Activated T-cell treated with anti-CD3 and anti-CD28 coated beads, Interleukin-2, amount 50 U/mL, for 48 hours (primary cell): ENCODE measurements around the gene ZBTB8A.
"Not testable (repeated sequence)": the region's sequence is repeated elsewhere in the genome, so short reads cannot be mapped to it uniquely, and the experiment has no call there.

Experiments used
- DNase-seq, 2 experiments: peaks; one replicate each; pipeline ENCODE4 v3.0.0-alpha.2; 2020

ZBTB8A gene

DNA sequence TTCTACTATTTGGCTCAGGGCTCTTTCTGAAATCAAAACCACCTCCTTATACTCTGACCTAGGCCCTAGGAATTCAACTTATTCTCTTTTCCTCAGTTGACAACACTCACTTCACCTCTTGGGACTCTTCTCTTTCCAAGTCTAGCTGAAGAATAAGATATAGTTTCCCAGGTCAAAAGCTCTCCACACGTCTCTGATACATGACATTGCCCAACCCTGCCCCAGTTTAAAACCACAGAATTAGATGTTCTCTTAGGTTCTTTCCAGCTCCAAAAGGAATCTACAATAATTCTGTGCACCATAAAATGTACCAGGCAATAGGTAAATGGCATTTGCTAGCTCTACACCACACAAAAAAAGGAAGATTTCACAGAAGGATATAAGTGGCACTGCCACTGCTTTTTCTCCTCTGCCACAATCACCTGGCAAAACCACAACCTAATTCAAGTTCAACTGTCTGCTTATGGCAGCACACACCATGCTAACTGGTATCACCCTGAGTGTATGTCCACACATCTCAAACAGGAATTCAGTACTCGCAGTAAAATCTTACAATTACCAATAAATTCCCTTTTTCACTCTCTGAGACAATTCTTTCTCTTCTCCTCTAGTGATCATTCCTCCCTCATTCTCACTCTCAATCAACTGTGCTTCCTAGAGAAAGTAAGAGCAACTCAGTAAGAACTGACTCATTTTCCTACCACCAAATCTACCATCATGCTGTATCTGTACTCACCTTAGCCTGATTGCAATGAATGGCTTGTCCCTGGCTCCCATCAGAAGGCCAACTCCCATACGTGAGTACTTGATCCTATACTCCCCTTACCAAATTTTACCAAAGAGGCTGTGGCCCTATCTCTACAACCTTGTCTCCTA is 83.8 kb downstream of the ZBTB8A start:
- DNase-seq = peak; percentile 39 to 44

- peak; percentile 49 to 62 for DNase-seq
Measured at GRCh38 chr1:32623775-32624174, 84.5 kb downstream of the ZBTB8A start.

GRCh38 chr1:32626176-32626575 is 86.9 kb downstream of the ZBTB8A start:
- no peak for DNase-seq

GRCh38 chr1:32627596-32628162 is 88.5 kb downstream of the ZBTB8A start:
- no peak for DNase-seq

GRCh38 chr1:32630173-32630572 is 90.9 kb downstream of the ZBTB8A start:
- DNase-seq = not testable (repeated sequence)

- no peak for DNase-seq
Measured at GRCh38 chr1:32632829-32633228, 93.6 kb downstream of the ZBTB8A start.

- no peak for DNase-seq
Measured at GRCh38 chr1:32635508-32636277, 96.5 kb downstream of the ZBTB8A start.

- DNase-seq = no peak
Measured at GRCh38 chr1:32636914-32637645, 97.9 kb downstream of the ZBTB8A start.

DNA sequence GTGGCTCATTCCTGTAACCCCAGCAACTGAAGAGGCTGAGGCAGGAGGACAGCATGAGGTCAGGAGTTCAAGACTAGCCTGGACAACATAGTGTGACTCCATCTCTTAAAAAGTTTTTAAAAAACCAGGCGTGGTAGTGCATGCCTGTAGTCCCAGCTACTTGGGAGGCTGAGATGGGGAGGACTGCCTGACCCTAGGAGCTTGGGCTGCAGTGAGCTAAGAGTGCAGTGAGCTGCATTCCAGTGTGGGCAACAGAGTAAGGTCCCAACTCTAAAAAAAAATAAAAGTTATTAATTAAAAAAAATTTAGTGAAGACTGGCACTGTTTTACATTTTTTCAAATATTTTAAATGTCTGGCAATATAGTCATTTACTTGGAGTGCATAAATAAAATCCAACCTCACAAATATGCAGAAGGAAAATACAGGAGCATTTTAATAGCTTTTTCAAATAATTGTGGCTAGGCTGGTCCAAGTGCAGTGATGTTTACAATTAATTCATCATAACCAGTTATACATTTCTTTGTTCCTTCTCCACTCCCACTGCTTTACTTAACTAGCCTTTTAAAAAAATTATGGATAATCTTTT is 100.4 kb downstream of the ZBTB8A start:
- no peak for DNase-seq

DNA sequence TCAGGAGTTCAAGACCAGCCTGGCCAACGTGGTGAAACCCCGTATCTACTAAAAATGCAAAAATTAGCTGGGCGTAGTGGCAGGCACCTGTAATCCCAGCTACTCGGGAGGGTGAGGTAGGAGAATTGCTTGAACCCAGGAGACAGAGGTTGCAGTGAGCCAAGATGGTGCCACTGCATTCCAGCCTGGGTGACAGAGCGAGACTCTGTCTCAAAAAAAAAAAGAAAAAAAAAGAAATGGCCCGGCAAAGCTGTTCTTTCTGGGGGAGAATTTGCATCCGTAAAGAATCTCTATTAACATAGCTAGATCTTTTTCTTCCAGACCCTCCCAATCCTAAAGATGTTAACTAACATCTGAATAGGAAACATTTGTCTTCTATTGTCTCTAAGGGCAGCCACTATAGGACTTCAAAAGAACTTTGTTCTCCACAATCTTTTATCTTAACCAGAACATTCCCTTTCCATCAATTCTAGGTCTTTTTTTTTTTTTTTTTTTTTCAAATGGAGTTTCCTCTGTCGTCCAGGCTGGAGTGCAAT is 103.1 kb downstream of the ZBTB8A start:
- DNase-seq = not testable (repeated sequence)

GRCh38 chr1:32644426-32644825 is 105.2 kb downstream of the ZBTB8A start:
- DNase-seq = no peak

DNA sequence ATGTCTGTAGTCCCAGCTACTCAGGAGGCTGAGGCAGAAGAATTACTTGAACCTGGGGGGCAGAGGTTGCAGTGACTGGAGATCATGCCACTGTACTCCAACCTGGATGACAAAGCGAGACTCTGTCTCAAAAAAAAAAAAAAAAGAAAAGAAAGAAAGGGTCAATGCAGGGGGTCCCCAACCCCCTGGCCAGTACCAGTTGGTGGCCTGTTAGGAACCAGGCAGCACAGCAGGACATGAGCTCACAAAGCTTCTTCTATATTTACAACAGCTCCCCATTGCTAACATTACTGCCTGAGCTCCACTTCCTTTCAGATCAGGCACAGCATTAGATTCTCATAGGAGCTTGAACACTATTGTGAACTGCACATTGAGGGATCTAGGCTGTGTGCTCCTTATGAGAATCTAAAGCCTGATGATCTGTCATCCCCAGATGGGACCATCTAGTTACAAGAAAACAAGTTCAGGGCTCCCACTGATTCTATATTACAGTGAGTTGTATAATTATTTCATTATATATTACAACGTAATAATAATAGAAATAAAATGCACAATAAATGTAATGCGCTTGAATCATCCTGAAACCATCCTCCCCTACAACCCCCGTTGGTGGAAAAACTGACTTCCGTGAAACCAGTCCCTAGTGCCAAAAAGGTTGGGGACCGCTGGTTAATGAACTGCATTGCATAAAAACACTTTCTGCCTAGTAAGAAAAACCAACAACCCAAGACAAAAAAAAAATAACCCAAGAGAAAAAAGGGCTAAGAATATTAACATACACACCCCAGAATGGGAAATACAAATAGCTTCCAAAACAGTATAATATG is 108.3 kb downstream of the ZBTB8A start:
- DNase-seq = no peak

DNA sequence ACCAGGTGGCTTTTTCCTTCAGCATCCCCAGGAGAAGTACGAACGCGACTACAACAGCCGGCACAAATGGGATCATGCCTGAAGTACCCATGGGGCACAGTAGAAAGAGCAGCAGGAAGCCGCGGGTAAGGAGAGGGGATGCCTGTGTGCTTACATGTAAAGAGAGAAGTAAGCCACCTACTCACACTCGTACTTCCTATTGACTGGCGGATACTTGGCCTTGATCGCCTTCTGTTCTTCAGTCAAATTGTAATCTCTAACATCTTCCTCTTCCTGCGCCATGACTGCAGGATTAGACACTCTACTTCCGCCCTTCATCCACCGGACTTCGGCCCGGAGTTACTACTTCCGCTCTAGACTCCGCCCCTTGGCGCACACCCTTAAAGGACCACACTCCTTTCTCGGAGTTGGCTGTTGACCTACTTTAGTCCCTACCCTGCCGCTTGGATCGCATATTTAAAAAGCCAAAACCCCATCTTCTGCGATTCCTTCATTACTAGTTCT is 111.1 kb downstream of the ZBTB8A start, which contains the start of gene ZBTB8OS:
ZBTB8OS (minus strand) TSS at position 303 of the 504 bp plus-strand sequence; CDS start at position 282, 21 bp downstream.
- DNase-seq = peak; percentile 85 to 86

- peak; percentile 99 for DNase-seq
Measured at GRCh38 chr1:32650752-32651460, 111.7 kb downstream of the ZBTB8A start, which contains the start of gene RBBP4. Gene RBBP4, plus strand, starts transcription at chr1:32651208. Its CDS starts 99 bp downstream, at chr1:32651307.

DNA sequence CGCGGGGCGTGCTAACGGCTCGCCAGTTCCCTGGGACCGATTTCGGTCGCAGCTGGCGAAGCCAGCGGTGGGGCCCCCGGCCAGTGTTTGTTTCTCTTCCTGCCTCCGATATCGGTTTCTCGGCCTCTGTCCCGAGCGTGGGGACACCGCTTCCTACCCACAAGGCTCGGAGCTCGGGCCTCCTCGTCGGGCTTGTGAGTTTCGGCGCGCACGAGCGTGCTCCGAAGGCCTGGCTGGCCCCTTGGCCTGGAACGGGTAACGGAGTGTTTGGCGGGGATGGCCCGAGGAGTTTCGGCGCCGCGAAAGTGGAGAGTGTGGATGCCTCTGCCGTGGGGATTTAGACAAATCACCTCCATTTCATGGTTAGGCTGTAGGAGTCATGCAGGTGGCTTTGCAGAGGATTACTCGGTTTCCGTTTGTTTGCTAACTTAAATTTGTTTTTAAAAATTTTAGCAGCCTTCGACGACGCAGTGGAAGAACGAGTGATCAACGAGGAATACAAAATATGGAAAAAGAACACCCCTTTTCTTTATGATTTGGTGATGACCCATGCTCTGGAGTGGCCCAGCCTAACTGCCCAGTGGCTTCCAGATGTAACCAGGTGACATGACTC is 112.3 kb downstream of the ZBTB8A start:
- no peak for DNase-seq

DNA sequence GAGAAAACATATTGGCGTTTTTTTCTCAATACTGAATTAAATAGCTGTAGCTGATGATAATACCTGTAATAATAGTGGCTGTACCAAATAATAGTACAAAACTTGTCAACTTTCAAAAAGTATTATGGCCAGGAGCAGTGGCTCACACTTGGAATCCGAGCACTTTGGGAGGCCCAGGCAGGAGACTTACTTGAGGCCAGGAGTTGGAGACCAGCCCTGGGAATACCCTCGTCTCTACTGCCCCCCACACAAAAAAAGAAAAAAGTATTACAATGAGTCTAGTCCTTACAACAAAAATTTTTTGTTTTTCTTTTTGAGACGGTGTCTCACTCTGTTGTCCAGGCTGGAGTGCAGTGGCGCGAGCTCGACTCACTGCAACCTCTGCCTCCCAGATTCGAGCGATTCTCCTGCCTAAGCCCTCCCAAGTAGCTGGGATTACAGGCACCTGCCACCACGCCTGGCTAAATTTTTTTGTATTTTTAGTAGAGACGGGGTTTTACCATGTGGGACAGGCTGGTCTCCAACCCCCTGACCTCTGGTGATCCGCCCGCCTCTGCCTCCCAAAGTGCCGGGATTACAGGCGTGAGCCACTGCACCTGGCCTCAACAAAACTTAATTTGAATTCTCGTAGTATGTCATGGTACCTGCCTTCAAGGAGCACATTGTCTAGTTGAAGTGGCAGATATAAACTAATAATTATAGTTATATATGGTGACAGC is 113.2 kb downstream of the ZBTB8A start:
- DNase-seq = no peak
